ENCODE measurements around the gene ZNF710.

Gene ZNF710

GRCh38 chr15:90038632-90039095, 37.5 kb downstream of the ZNF710 start:
- TF ChIP-seq TCF12 (IDR thresholded peaks at IDR 0.05; ENCODE audit: low read depth) = no peak
- TF ChIP-seq ZBTB7A (IDR thresholded peaks at IDR 0.05; ENCODE audit: low read depth) = no peak
- no peak for TF ChIP-seq EP300 (IDR thresholded peaks at IDR 0.05; ENCODE audit: borderline replicate concordance)
- TF ChIP-seq RAD21 (IDR thresholded peaks at IDR 0.05; ENCODE audit: low read depth) = no peak
- no peak for TF ChIP-seq NFIC (IDR thresholded peaks at IDR 0.05)
- no peak for TF ChIP-seq FOXM1 (IDR thresholded peaks at IDR 0.05; ENCODE audit: borderline replicate concordance, low read depth)

- TF ChIP-seq NFIC (IDR thresholded peaks at IDR 0.05) (no peak), MAX (IDR thresholded peaks at IDR 0.05) (no peak), EGR1 (IDR thresholded peaks at IDR 0.05) (no peak), EP300 (IDR thresholded peaks at IDR 0.05; ENCODE audit: borderline replicate concordance) (no peak), FOXM1 (IDR thresholded peaks at IDR 0.05; ENCODE audit: borderline replicate concordance, low read depth) (no peak), ZBTB7A (IDR thresholded peaks at IDR 0.05; ENCODE audit: low read depth) (no peak), USF1 (IDR thresholded peaks at IDR 0.05) (no peak), RAD21 (IDR thresholded peaks at IDR 0.05; ENCODE audit: low read depth) (no peak), TCF12 (IDR thresholded peaks at IDR 0.05; ENCODE audit: low read depth) (no peak), TAF1 (IDR thresholded peaks at IDR 0.05; ENCODE audit: low read depth) (no peak), YY1 (IDR thresholded peaks at IDR 0.05; ENCODE audit: low read depth) (no peak), REST (IDR thresholded peaks at IDR 0.05; ENCODE audit: low read depth) (no peak), CEBPB (IDR thresholded peaks at IDR 0.05) (no peak), TEAD4 (IDR thresholded peaks at IDR 0.05) (no peak), CREB1 (IDR thresholded peaks at IDR 0.05; ENCODE audit: low read depth) (no peak)
Measured at GRCh38 chr15:90039996-90040395, 38.9 kb downstream of the ZNF710 start.

- TF ChIP-seq USF1 (IDR thresholded peaks at IDR 0.05) = no peak
- no peak for TF ChIP-seq EP300 (IDR thresholded peaks at IDR 0.05; ENCODE audit: borderline replicate concordance)
- TF ChIP-seq FOXM1 (IDR thresholded peaks at IDR 0.05; ENCODE audit: borderline replicate concordance, low read depth) = no peak
- no peak for TF ChIP-seq TCF12 (IDR thresholded peaks at IDR 0.05; ENCODE audit: low read depth)
- TF ChIP-seq TAF1 (IDR thresholded peaks at IDR 0.05; ENCODE audit: low read depth) = no peak
- TF ChIP-seq TEAD4 (IDR thresholded peaks at IDR 0.05) = no peak
- no peak for TF ChIP-seq REST (IDR thresholded peaks at IDR 0.05; ENCODE audit: low read depth)
- TF ChIP-seq ZBTB7A (IDR thresholded peaks at IDR 0.05; ENCODE audit: low read depth) = no peak
- no peak for TF ChIP-seq RAD21 (IDR thresholded peaks at IDR 0.05; ENCODE audit: low read depth)
- no peak for TF ChIP-seq YY1 (IDR thresholded peaks at IDR 0.05; ENCODE audit: low read depth)
- no peak for TF ChIP-seq EGR1 (IDR thresholded peaks at IDR 0.05)
- no peak for TF ChIP-seq CREB1 (IDR thresholded peaks at IDR 0.05; ENCODE audit: low read depth)
- TF ChIP-seq MAX (IDR thresholded peaks at IDR 0.05) = no peak
- no peak for TF ChIP-seq CEBPB (IDR thresholded peaks at IDR 0.05)
- no peak for TF ChIP-seq NFIC (IDR thresholded peaks at IDR 0.05)
Measured at GRCh38 chr15:90040618-90041017, 39.5 kb downstream of the ZNF710 start.

GRCh38 chr15:90042356-90042755, 41.2 kb downstream of the ZNF710 start:
- no peak for TF ChIP-seq REST (IDR thresholded peaks at IDR 0.05; ENCODE audit: low read depth)
- TF ChIP-seq TAF1 (IDR thresholded peaks at IDR 0.05; ENCODE audit: low read depth) = no peak
- no peak for TF ChIP-seq USF1 (IDR thresholded peaks at IDR 0.05)
- no peak for TF ChIP-seq EGR1 (IDR thresholded peaks at IDR 0.05)
- no peak for TF ChIP-seq FOXM1 (IDR thresholded peaks at IDR 0.05; ENCODE audit: borderline replicate concordance, low read depth)
- TF ChIP-seq EP300 (IDR thresholded peaks at IDR 0.05; ENCODE audit: borderline replicate concordance) = no peak
